GM18870 (cell line): ENCODE measurements around the gene ARHGAP29.

Experiments
- ATAC-seq: cut with Tn5 transposase; IDR thresholded peaks from one replicate; pipeline ENCODE4 v1.9.1; 2021; ENCODE audit warnings: moderate library complexity; ENCODE audit not compliant: unreplicated experiment

ARHGAP29 gene, protein sequence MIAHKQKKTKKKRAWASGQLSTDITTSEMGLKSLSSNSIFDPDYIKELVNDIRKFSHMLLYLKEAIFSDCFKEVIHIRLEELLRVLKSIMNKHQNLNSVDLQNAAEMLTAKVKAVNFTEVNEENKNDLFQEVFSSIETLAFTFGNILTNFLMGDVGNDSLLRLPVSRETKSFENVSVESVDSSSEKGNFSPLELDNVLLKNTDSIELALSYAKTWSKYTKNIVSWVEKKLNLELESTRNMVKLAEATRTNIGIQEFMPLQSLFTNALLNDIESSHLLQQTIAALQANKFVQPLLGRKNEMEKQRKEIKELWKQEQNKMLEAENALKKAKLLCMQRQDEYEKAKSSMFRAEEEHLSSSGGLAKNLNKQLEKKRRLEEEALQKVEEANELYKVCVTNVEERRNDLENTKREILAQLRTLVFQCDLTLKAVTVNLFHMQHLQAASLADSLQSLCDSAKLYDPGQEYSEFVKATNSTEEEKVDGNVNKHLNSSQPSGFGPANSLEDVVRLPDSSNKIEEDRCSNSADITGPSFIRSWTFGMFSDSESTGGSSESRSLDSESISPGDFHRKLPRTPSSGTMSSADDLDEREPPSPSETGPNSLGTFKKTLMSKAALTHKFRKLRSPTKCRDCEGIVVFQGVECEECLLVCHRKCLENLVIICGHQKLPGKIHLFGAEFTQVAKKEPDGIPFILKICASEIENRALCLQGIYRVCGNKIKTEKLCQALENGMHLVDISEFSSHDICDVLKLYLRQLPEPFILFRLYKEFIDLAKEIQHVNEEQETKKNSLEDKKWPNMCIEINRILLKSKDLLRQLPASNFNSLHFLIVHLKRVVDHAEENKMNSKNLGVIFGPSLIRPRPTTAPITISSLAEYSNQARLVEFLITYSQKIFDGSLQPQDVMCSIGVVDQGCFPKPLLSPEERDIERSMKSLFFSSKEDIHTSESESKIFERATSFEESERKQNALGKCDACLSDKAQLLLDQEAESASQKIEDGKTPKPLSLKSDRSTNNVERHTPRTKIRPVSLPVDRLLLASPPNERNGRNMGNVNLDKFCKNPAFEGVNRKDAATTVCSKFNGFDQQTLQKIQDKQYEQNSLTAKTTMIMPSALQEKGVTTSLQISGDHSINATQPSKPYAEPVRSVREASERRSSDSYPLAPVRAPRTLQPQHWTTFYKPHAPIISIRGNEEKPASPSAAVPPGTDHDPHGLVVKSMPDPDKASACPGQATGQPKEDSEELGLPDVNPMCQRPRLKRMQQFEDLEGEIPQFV

DNA sequence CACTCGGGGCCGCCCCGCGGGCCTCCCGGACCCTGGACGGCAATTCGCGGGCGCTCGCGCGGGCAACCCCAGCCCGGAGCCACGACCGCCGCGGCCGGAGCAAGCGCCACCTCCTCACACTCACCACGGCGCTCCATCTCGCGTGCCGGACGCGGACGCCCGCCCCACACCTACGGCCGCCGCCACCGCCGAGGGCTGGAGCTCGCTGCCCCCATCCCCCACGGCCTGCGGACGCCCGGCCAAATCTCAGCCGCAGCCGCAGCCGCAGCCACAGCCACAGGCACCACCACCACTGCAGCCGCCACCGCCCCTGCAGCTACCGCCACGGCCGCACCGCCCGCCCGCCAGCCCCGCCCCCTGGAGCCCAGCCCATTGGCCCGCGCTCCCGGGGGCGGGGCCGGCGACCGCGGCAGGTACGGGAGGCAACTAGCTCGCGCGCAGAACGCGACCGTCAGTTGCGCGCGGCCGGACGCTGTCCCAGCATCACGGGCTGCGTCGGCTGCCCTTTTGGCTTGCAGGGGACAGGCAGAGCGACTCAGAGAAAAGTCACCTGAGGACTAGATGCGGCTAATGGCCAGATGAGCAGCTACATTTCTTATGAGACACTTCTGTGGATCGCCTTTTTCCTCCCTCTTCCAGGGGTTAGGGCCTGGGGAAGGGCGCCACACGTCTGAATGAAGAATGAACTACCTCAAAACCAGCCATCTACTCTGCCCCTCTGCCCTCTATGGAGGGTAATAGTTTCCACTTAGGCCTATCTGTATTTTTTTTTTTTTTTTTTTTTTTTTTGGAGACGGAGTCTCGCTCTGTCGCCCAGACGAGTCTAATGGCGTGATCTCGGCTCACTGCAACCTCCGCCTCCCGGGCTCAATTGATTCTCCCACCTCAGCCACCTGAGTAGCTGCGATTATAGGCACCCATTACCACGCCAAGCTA is at the start of gene ARHGAP29:
Gene ARHGAP29, minus strand, starts transcription at position 294 of the 936 bp plus-strand sequence. CDS start 5,973 bp downstream, outside the sequence.
- no peak for ATAC-seq

DNA sequence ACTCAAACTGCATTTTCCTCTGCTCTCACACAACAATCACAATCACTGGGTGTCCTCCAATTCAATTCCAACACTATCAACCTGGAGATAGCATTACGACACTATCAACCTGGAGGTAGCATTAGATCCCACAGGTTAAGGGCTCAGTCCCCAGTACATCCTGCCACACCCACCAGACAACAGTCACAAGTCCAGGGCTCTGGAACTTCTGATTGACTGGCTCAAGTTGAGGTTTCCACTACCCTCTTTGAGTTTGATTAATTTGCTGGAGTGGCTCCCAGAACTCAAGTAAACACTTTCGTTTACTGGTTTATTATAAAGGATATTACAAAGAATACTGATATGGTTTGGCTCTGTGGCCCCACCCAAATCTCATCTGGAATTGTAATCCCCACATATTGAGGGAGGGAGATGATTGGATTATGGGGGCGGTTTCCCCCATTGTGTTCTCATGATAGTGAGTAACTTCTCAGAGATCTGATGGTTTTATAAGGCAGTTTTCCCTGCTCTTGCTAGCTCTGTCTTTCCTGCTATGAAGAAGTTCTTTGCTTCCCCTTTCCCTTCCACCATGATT is 49.6 kb upstream of the ARHGAP29 start:
- ATAC-seq: no peak

DNA sequence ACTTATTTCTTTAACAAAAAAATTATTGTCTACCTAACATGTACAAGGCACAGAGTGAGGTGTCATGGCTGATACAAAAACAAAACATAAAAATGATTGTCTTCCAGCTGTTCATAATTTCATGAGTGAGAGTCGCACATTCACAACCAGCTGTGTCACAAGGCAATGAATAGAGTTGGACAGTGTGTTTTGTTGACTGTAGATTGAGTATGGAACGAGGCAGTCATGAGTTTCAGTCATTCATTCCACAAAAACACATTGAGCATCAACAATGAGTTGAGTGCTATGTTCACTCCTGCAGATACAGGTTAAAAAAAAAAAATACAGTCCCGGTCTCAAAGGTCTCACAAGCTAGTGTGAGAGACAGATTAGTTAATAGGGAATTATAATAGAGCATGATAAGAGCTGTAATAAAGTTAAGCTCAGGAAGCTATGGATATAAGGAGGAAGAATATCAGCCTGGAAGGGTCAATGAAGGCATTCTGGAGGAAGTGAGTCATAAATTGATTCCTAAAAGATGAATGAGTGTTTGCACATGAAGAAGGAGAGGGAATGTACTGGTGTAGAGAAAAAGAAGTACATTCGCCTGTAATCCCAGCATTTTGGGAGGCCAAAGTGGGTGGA is 47.8 kb upstream of the ARHGAP29 start:
- ATAC-seq: no peak

DNA sequence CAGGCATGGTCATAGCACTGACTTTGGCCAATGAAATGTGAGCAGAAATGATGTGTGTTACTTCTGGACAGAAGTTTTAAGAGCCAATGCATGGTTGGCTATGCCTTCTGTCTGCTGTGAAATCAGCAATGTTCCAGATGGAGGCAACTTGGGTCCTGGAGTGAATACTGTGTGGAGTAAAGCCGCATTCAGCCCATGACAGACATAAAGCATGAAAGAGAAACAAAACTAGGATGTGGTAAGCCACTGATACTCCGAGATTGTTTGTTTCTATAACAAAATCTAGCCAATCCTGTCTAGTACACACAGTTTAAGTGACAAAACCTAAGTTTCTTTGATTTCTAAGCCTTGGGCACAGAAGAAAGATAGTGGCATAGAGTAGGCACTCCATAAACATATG is 47.1 kb upstream of the ARHGAP29 start:
- ATAC-seq: peak; percentile 86

DNA sequence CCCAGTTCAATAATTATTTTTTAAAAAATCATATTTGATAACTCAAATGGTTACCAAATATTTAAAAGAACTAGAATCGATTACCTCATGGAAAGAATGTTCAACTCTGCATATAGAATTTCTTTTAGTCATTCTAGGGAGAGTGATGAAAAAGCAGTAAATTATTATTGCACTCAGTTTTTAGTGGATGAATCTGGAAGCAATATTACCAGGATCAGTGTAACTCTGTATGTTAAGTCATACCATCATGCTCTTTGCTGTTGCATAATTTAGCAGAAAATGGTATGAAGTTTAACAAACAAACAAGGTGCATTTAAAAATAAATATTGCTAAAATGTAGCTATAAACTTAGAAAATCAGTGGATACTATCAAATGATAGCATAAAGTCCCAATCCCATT is 46.1 kb upstream of the ARHGAP29 start:
- no peak for ATAC-seq

DNA sequence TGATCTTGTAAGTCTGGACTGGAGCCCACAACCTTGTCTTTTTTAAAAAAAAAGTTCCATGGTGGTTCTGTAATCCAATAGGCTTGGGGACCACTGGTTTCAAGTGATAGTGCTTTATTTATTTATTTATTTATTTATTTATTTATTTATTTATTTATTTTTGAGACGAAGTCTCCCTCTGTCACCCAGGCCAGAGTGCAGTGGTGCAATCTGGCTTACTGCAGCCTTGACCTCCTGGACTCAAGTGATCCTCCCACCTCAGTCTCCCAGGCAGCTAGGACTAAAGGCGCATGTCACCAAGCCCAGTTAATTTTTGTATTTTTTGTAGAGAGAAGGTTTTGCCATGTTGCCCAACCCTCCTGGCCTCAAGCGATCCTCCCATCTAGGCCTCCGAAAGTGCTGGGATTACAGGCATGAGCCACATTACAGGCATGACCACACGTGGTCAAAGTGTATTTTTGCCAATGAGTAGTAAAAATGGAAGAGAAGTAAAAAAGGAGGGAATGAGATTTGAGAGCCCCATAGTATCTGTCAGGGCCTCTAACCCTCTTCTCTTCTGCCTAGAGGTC is 44.8 kb upstream of the ARHGAP29 start:
- ATAC-seq: no peak

DNA sequence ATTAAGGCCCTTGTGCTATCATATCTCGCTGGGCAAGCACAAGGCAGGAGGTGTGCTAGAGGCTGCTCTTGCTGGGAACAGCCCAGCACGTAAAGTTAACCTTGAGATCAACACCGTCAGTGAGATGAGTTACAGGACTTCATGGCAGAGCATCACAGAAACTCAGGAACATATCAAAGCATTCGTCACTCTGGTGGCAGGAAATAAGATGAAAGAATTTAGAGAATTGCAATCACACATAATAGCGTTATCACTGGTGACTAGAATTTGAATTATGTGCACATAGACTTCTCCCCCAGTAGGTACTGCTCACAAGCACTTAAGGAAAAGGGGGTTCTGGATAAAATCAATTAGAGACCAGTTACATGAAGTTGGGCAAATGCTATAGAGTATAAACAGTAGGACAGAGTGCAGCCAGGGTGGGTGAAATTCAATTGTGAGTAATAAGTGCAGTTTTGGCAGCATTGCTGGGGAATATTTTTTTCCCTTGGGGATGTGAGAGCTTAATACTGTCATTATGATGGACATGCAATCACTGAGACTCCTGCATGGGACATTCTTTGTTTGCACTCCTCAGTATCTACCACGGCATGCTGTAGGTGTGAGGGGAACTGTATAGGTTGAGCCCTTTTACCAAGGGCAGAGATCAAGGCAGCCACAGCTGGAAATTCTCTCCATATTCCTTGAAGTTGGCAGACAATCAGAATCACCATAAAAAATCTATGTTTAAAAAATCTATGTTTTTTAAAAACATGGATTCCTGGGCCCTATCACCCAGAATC is 44.2 kb upstream of the ARHGAP29 start:
- no peak for ATAC-seq

DNA sequence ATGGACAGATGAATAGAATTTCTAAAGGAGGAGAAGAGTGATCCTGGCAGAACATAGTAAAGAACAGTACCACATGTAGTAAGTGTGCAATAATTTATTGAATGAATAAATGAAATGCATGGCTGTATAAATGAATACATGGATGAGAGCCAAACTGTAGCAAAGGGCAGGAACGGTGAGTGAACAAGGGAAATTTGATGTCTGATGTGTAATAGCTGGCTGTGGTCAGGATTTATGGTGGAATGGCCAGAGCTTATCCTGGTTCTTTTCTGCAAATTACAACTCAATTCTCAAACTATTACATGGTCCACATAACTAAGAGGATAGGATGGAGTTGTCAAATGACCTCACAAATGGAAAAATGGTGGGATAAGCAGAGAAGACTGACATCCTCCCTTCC is 43.2 kb upstream of the ARHGAP29 start:
- no peak for ATAC-seq

DNA sequence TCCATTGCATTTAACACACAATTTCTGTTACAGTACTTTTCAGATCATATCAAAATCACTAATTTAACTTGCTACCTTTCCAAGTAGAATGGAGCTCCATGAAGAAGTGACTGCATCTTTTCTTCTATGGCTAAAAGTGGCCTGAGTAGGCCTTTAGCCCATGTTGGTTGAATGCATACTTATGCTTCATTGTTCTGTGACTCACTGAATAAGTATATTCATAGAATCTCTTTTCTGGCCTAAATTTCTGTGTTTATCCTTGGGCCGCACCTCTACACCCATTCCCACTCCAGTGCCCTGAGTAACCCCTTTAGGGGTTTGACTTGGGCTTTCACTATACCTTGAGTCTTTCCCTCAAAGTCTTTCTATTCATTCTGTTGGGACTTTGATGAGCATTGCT is 42.1 kb upstream of the ARHGAP29 start:
- no peak for ATAC-seq

DNA sequence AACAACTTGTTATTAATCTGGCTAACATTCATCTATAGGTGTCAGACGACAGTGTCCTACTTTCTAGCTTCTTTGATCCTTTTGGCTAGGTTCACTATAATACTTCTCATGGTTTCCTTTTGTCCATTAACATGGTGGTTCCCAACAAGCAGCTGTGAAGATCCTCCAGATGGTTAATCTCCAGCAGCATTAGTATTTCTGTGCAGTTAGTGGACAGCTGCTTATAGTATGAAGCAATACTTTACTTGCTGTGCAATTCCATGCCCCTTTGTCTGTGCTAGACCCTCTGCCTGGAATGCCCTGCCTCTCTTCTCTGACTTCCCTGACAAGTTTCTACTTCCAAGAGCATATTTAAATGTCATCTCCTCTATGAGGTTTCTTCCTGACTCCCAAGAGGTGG is 41.7 kb upstream of the ARHGAP29 start:
- no peak for ATAC-seq

DNA sequence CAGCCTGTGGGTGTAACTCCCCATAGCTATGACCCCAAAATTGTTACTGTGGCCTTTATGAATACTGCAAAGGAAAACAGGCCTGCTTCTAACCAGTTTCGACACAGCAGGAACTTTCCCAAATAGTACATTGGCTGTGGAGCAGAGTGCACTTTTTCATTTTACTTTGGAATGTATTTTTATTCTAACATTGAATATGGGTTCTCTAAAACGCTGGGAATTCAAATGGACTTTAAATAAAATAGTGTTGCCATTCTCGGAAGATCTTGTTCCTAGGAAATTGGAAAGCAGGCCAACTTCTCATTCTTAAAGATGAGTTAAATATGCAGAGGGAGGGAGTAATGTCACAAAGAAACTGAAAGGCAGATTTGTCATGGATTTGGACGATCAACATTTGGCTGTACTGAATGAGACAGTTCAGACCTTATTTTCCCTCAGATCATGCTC is 39.6 kb upstream of the ARHGAP29 start:
- no peak for ATAC-seq

DNA sequence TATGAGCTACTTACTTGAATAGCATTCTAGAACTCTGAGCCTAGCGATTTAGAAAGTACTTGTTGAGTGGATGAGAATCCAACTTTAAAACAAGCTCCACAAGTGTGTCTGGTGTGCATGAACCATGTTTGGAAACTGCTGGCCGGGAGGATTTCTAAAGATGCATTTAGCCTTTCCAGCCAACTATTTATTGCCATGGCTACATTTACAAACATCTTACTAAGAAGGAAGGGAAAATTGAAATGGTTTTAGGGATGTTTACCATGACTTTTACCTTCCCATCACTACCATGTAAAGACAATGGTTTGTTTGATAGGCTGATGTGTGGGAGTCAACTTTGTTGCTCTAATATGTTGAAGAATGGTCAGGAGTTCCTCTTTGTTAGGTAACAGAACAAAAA is 37.7 kb upstream of the ARHGAP29 start:
- no peak for ATAC-seq

DNA sequence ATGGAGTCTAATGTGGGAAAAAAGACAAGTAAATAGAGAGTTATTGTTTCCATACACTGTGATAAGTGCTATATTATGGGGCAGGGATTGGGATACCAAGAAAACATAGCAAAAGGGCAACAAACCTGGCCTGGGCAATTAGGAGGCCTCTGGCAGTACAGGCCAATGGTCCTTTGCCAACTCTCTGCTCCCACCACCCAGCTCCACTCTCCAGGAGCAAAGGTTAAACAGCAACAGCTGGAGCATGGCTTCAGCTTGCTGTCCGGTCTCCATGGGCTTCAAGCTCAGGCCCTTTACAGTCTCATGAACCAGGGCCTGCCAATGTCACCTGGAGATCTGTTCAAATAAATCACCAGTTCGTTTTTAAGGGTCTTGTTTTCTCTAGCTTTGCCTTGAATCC is 37.2 kb upstream of the ARHGAP29 start:
- ATAC-seq: no peak

DNA sequence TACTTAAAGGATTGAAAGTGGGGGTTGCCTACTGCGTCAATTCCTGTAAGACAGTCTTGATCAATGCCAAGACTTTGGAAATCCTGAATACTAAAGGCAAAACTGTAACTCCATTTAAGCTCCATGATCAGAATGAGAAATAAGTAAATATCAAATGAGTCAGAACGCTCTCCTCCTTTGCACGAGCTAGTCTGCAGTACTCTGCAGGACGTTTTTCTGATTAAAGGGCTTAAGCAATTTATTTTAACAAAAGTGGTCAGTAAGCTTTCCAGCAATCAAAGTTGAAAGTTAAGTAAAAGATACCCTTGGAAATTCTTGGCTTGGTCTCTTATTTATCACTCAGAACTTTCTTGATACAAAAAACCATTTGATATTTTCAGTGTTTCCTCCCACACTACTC is 35.7 kb upstream of the ARHGAP29 start:
- ATAC-seq: no peak

DNA sequence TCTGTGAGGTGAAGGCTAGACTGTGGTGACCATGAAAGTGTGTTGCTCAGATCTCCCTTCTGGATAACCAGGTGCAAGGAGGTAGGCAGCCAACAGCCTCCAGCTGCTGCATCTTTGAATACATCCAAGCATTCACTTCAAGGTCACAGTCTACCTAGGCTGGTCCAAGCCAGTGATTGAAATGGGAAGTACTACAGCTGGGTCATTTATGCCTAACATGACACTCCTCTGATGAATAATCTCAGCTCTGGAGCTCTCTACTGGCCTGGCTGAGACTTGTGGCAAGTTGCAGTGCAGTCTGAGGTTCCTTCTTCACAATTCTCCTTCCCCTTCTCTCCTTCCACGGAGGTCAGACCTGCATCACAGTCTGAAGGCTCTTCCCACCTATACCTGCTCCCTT is 35.0 kb upstream of the ARHGAP29 start:
- no peak for ATAC-seq

DNA sequence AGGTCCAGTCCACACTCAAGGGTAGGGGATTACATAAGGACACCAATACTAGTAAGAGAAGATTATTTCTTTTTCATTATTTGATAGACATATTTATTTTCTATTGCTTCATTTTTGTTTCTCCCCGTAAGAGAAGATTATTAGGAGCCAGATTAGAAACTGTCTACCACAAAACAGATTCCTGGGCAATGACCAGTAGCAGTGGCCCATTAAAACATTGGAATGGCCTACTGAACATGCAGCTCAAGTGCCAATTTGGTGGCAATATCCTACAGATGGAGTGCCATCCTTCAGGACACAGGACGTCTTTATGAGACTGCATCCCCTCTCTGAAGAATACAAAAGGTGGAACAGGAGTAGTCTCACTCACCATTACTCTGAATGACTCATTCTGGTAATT is 34.0 kb upstream of the ARHGAP29 start:
- no peak for ATAC-seq

DNA sequence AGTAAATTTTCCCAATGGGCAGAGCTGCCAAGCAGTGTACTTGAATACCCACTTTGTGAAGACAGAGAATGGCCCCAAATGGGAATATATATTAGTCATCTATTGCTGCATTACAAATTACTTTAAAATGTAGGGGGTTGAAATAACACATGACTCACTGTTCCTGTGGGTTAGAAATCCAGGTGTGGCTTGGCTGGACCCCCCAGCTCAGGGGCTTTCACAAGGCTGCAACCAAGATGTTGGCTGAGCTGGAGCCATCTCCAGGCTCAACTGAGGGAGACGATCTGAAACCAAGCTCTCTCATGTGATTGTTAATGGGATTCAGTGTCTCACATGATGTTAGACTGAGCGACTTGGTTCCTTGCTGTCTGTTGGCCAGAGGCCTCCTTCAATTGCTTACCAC is 33.4 kb upstream of the ARHGAP29 start:
- ATAC-seq: no peak

DNA sequence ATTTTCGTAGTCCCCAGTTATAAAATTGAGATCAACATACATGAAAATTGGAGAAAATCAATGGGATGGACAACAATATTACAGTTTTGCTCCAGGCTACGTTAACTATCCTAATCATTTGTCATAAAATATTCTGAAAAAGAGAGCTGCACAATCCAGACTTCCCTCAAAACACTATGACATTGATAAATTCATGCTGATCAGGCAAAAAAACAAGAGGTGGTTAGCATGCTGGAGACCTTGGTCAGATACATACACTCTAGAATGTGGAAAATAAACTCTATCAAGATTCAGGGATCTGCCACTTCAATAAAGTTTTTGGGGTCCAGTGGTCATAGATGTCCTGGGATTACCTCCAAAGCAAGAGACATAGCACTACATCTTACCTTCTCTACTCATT is 32.5 kb upstream of the ARHGAP29 start:
- no peak for ATAC-seq
